GM10266 (cell line): ENCODE measurements around the gene SNX21.

Experiments used
- DNase-seq: peaks from one replicate; pipeline ENCODE4 v3.0.0; 2012; ENCODE audit errors: extremely low spot score
- CTCF ChIP-seq: IDR thresholded peaks from 2 replicates; pipeline ENCODE4 v1.5.1; 2012; ENCODE audit warnings: mild to moderate bottlenecking, low read depth; ENCODE audit not compliant: control insufficient read depth, insufficient read depth; ENCODE audit errors: missing control alignments

The SNX21 gene

GRCh38 chr20:45843506-45843905 is 9.9 kb downstream of the SNX21 start:
- no peak for TF ChIP-seq CTCF
- DNase-seq = no peak

- no peak for DNase-seq
- no peak for TF ChIP-seq CTCF
Observed at GRCh38 chr20:45845452-45845851, 11.9 kb downstream of the SNX21 start.

- DNase-seq = no peak
- TF ChIP-seq CTCF = no peak
Observed at GRCh38 chr20:45848421-45848820, 14.8 kb downstream of the SNX21 start.

GRCh38 chr20:45848969-45849582 is 15.5 kb downstream of the SNX21 start:
- no peak for TF ChIP-seq CTCF
- no peak for DNase-seq

- no peak for DNase-seq
- no peak for TF ChIP-seq CTCF
Observed at GRCh38 chr20:45850238-45850637, 16.6 kb downstream of the SNX21 start.

GRCh38 chr20:45850926-45851325 is 17.3 kb downstream of the SNX21 start:
- TF ChIP-seq CTCF = no peak
- no peak for DNase-seq

- DNase-seq = no peak
- TF ChIP-seq CTCF = no peak
Observed at GRCh38 chr20:45851501-45851900, 17.9 kb downstream of the SNX21 start.
